GM12873 (cell line): Measurements from ENCODE around the gene SLC39A2.

Experiments
- TF ChIP-seq, protein P1 (sequence below): IDR thresholded peaks from 2 replicates; pipeline ENCODE4 v1.5.1; 2012; ENCODE audit warnings: low read depth, mild to moderate bottlenecking, moderate library complexity, low read length, control low read depth; ENCODE audit not compliant: insufficient read depth; ENCODE audit errors: missing control alignments

SLC39A2 gene

DNA sequence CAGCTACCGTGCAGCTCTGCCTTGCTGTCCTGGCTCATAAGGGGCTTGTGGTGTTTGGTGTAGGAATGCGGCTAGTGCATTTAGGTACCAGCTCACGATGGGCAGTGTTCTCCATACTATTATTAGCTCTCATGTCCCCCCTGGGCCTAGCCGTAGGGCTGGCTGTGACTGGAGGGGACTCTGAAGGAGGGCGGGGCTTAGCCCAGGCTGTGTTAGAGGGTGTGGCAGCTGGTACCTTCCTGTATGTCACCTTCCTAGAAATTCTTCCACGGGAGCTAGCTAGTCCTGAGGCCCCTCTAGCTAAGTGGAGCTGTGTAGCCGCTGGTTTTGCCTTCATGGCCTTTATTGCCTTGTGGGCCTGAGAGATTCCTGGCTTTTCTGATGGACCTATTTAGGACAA is 2.1 kb downstream of the SLC39A2 start:
- TF ChIP-seq, protein P1, sequence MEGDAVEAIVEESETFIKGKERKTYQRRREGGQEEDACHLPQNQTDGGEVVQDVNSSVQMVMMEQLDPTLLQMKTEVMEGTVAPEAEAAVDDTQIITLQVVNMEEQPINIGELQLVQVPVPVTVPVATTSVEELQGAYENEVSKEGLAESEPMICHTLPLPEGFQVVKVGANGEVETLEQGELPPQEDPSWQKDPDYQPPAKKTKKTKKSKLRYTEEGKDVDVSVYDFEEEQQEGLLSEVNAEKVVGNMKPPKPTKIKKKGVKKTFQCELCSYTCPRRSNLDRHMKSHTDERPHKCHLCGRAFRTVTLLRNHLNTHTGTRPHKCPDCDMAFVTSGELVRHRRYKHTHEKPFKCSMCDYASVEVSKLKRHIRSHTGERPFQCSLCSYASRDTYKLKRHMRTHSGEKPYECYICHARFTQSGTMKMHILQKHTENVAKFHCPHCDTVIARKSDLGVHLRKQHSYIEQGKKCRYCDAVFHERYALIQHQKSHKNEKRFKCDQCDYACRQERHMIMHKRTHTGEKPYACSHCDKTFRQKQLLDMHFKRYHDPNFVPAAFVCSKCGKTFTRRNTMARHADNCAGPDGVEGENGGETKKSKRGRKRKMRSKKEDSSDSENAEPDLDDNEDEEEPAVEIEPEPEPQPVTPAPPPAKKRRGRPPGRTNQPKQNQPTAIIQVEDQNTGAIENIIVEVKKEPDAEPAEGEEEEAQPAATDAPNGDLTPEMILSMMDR: no peak

DNA sequence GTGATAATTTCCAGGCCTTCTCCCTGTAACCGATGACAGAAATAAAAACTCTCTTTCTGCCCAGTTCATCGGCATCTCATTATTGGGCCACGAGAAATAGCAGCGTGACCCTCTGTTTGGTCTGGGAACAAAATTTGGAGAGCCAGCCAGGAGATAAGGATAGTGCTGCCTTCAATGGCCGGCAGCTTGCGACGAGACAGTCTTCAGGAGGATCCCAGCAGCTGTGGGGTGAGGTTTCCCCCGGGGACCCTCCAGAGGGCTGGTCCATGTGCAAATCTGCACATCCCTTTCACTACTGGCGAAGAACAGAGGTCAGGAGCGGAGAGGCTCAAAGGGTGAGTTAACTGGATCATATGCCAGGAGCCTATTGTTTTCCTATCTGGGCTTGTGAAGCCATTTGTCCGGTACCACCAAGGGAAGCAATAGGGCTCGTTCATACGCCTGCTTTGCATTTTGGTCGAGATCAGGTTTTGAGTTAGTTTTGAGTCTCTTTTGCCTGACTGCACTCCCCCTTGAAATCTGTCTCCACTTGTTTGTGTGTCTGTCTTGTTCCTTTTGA is 4.8 kb downstream of the SLC39A2 start:
- TF ChIP-seq, protein P1: no peak

DNA sequence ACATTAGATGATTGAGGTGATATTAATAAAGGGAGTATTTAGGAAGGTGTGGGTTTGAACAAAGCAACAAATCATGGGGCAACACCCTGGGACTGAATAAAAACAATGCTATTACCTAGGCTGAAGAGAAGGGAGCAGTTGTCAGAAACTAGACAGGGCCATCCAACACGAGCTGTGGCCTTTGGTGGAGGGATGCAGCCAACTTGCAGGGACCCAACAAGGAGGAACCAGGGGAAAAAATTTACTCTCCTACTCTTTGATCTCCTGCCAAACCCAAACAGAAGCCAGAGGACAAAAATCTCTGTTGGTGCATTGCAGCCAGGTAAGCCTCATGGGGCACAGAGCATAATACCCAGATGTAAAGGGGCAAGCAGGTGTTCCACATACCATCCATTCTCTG is 12.0 kb downstream of the SLC39A2 start:
- TF ChIP-seq, protein P1: no peak

DNA sequence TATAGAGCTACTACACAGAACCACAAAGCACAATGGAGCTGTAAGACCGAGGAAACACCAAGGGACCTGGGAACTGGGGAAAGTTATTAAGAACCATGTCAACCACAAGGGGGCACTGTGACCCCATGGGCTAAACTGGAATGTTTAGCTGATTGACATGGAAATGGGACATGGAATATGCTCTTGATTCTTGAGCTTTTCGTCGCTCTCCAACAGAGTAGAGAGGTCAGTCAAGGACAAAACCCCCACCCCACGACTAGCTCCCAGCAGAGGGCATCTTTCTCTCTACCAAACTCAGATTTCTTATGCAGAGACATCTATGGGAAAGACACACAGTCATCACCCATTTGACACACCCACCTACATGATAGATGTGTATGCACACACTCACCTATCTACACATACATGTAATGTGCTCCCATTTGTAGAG is 15.7 kb downstream of the SLC39A2 start:
- TF ChIP-seq, protein P1: peak; percentile 88

DNA sequence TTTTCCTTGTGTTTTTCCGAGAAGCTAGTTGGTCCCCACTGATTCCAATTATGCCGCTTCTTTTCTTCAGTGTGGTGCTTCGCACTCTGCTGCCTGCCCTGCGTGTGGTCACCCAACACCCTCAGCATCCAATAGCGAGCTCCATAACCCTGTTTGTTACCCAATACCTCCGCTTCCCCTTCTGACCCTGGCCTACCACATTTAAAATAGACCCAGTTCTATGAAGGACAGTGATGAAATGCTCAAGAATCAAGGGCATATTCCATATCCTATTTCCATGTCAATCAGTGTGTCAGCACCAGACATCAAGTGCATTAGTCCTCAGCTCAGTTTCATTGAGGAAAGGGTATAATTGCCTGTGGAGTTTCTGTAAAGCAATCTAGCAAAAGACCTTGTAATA is 16.2 kb downstream of the SLC39A2 start:
- TF ChIP-seq, protein P1: no peak

DNA sequence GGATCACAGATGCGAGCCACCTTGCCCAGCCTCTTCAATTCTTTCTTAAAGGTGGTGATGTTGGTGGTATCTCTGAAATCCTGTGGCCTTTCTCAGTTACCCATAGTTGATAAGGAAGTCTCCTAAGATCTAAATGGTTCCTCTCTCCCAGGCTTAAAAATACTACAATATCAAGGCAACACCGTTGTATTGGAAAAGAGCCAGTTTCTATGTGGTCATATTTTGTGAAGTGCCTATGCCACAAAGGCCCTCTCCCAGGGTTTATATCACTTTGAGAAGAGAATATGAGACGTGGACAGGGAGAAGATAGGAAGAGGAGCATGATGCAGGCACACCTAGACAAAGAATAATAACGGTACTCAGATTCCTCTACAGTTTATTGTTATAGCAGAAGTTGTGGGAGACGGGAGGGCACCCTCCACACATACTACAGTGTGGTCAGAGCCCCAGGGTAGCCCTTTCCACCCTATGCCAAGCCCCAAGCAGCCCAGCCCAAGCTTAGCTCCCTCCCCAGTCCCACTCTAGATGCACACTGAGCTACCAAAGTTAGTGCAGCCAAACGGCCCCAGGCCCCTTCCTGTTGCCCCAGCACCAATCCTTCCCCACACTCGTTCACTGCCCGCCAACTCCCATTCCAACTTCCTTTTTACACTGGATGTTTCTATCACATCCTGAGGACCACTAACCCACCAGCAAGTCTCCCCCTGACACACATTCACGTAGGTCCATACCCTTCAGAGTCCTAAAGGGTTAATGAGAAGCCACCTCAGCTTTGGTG is 17.5 kb downstream of the SLC39A2 start:
- TF ChIP-seq, protein P1: no peak

DNA sequence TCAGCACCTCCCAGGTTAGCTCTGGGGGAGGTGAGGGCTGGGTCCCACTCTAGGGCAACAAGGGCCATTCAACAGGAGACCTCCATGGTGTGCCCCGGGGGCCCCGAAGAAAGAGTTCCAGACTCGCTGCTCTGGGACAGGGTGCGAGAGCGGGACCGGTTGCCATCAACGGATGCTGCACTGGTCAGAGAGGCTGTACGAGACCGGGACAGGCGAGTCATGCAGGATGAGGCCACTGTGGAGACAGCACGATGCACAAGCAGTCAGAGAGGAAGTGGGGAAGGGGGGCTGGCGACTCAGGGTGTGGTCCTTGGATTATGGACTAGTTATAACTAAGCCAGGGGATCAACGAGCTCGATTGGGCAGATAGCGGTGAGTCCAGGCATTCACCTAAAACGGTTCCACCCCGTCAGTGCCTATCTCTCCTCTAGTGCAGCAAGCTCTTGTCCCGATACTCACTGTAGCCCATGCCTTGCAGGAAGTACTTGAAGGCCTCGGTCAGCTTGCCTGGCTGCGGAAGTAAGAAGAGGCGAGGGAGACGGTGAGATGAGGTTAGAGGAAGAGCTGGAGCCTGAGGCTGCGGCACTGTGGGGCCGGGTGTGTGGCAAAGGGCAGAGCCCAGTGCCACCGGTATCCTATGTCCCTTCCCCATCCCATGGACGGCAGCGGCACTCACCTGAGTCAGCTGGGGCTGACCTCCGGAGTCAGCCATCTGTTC is 18.6 kb downstream of the SLC39A2 start:
- TF ChIP-seq, protein P1: no peak
